ENCODE measurements around the gene CFAP97D2.
A peak's percentile ranks its signal among the peaks of the same experiment; 100 is the strongest.

Gene CFAP97D2

GRCh38 chr13:114230117-114230516, 51.1 kb downstream of the CFAP97D2 start:
- H3K4me3 ChIP-seq (replicated peaks; ENCODE audit: low read depth, low read length): no peak overlapping the region
- DNase-seq (ENCODE audit: low read depth): no peak
- TF ChIP-seq, protein P1, sequence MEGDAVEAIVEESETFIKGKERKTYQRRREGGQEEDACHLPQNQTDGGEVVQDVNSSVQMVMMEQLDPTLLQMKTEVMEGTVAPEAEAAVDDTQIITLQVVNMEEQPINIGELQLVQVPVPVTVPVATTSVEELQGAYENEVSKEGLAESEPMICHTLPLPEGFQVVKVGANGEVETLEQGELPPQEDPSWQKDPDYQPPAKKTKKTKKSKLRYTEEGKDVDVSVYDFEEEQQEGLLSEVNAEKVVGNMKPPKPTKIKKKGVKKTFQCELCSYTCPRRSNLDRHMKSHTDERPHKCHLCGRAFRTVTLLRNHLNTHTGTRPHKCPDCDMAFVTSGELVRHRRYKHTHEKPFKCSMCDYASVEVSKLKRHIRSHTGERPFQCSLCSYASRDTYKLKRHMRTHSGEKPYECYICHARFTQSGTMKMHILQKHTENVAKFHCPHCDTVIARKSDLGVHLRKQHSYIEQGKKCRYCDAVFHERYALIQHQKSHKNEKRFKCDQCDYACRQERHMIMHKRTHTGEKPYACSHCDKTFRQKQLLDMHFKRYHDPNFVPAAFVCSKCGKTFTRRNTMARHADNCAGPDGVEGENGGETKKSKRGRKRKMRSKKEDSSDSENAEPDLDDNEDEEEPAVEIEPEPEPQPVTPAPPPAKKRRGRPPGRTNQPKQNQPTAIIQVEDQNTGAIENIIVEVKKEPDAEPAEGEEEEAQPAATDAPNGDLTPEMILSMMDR (IDR thresholded peaks at IDR 0.05; ENCODE audit: low read length, missing control alignments): no peak

GRCh38 chr13:114230575-114230974, 51.5 kb downstream of the CFAP97D2 start:
- TF ChIP-seq, protein P1 (IDR thresholded peaks at IDR 0.05; ENCODE audit: low read length, missing control alignments): no peak
- H3K4me3 ChIP-seq (replicated peaks; ENCODE audit: low read depth, low read length): no peak overlapping the region
- no peak for DNase-seq (ENCODE audit: low read depth)

DNA sequence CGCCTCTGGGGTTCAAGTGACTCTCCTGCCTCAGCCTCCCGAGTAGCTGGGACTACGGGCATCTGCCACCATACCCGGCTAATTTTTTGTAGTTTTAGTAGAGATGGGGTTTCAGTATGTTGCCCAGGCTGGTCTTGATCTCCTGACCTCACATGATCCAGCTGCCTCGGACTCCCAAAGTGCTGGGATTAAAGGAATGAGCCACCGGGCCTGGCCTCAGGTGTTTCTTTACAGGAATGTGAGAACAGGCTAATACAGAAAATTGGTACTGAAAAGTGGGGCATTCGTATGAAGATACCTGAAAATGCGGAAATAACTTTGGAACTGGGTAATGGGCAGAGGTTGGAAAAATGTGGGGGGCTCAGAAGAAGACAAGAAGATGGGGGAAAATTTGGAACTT, 52.8 kb downstream of the CFAP97D2 start:
- DNase-seq (ENCODE audit: low read depth): no peak
- no peak overlapping the region for H3K4me3 ChIP-seq (replicated peaks; ENCODE audit: low read depth, low read length)
- TF ChIP-seq, protein P1 (IDR thresholded peaks at IDR 0.05; ENCODE audit: low read length, missing control alignments): no peak

DNA sequence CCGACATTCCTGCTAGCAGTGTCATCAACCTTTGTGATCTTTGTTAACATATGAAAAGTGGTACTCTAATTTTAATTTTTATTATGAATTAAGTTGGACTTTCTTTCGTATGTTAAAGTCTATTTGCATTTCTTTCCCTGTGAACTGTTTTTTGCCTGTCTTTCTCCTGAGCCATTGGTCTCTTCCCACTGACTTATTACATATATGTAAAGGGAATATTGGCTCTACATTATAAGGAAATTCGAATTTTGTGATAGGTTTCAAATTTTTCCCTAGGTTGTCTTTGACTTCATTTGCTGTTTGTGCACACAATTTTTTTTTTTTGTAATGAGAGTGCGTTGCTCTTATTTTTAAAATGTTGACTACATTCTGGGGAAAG, 55.2 kb downstream of the CFAP97D2 start:
- peak overlapping the region; percentile 84 for H3K4me3 ChIP-seq (replicated peaks; ENCODE audit: low read depth, low read length)
- TF ChIP-seq, protein P1 (IDR thresholded peaks at IDR 0.05; ENCODE audit: low read length, missing control alignments): no peak
- DNase-seq (ENCODE audit: low read depth): no peak

DNA sequence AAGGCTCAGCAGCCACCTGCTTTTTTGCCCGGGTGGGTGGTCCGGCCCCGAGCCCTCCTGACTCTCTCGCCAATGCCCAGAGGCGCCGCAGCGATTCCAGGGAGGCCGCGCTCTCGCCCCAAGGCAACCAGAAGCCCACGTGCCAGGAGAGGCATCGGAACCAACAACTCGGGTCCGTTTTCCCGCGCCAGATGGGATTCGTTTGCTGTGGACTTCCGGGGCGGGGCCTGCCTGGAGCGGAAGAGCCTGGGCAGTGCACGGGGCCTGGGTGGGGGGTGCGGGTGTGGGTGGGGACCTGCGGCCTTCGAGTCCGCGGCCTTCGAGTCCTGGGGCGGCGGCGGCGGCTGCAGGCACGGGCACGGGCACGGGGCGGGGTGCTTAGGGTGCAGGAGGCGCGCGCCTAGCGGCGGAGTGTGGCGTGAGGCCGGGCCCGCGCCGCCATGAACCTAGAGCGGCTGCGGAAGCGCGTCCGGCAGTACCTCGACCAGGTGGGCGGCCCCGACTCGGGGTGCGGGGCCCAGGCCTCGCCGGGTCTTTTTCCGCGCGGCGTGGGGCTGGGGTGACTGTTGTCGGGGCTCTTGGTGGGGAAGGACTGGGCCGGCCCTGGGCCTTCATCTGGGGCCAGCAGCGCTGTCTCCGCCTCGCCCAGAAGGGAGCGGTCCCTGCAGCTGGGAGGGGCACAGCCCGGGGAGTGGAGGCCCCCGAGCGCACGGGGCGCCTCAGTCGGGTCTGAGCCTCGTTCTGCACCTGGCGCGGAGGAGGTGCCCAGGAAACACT, 55.8 kb downstream of the CFAP97D2 start, which contains the start of gene CDC16:
CDC16 (plus strand) TSS at position 253 of the 777 bp plus-strand sequence; CDS start at position 441, 188 bp downstream.
- TF ChIP-seq, protein P1 (IDR thresholded peaks at IDR 0.05; ENCODE audit: low read length, missing control alignments): no peak
- peak; percentile 93 for DNase-seq (ENCODE audit: low read depth)
- peak within 1 kb of the TSS; percentile 84 for H3K4me3 ChIP-seq (replicated peaks; ENCODE audit: low read depth, low read length)

GRCh38 chr13:114235697-114236096, 56.6 kb downstream of the CFAP97D2 start:
- peak overlapping the region; percentile 84 for H3K4me3 ChIP-seq (replicated peaks; ENCODE audit: low read depth, low read length)
- TF ChIP-seq, protein P1 (IDR thresholded peaks at IDR 0.05; ENCODE audit: low read length, missing control alignments): no peak
- no peak for DNase-seq (ENCODE audit: low read depth)

GRCh38 chr13:114236227-114236626, 57.2 kb downstream of the CFAP97D2 start:
- TF ChIP-seq, protein P1 (IDR thresholded peaks at IDR 0.05; ENCODE audit: low read length, missing control alignments): no peak
- H3K4me3 ChIP-seq (replicated peaks; ENCODE audit: low read depth, low read length): peak overlapping the region; percentile 84
- no peak for DNase-seq (ENCODE audit: low read depth)
